Urothelium cell line (cell line): ENCODE data around the gene RCSD1.
A peak's percentile ranks its signal among the peaks of the same experiment; 100 is the strongest.

ENCODE experiments used
- DNase-seq: peaks from one replicate; pipeline ENCODE4 v3.0.0; 2011; ENCODE audit warnings: low spot score, mixed read lengths
- FAIRE-seq: peaks from 2 replicates; lab custom pipeline; 2011; peaks lifted over from hg19 to GRCh38; lab: Jason Lieb, UNC

The RCSD1 gene

GRCh38 chr1:167683226-167683625, 53.2 kb downstream of the RCSD1 start:
- FAIRE-seq, result no peak
- no peak for DNase-seq

- DNase-seq, result peak; percentile 46
- no peak for FAIRE-seq
These were observed 53.8 kb downstream of the RCSD1 start for GRCh38 chr1:167683641-167684502.

DNA sequence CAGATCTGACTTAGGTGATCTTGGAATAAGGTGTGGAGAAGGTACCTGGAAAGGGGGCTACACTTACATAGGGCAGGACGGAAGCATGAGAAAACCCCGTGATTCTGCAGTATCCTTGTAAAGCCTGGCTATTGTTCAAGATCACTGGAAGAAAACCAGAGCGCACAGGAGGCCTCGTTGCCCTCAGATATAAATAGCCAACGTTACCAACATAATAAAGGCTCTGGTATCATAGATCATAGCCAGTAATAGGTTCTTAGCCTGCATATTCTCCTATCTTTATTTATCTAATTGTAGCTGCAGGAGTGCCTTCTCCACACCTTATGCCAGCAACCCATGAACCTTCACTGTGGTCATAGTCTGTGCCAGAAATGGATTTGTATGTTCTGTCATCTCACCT, 55.8 kb downstream of the RCSD1 start:
- DNase-seq (no peak), FAIRE-seq (no peak)

DNA sequence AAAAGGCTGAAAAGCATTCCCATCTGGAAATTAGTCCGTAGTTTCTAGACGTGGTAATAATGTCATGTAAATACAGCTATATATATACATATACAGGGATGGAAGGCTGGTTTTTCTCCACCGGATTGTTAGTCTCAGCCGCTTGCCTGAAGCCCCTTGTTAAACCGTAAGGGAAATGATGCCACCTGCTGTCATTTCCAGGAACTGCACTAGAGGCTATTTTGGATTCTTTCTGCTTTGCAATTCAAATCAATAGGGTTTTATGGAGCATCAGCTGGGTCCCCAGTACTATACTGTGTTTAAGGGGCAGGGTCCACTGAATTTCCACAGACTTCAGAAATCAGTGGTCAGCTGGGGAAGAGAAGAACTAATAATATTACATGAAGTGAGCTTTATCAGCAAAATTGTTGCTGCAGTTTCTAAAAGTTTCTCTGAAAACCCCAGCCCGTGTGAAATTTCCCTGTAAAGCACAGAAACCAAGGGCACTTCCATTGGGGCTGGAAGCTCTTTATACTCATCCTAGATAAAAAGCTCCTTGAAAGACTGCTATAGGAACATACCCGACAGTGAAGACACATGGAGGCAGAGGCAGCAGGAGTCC, 58.0 kb downstream of the RCSD1 start:
- FAIRE-seq, result no peak

GRCh38 chr1:167689567-167689920, 59.5 kb downstream of the RCSD1 start:
- DNase-seq, result no peak
- no peak for FAIRE-seq

More for the DNA sequence above, 58.0 kb downstream of the RCSD1 start:
- peak; percentile 70 for DNase-seq

GRCh38 chr1:167690053-167690452, 60.0 kb downstream of the RCSD1 start:
- no peak for FAIRE-seq
- no peak for DNase-seq

DNA sequence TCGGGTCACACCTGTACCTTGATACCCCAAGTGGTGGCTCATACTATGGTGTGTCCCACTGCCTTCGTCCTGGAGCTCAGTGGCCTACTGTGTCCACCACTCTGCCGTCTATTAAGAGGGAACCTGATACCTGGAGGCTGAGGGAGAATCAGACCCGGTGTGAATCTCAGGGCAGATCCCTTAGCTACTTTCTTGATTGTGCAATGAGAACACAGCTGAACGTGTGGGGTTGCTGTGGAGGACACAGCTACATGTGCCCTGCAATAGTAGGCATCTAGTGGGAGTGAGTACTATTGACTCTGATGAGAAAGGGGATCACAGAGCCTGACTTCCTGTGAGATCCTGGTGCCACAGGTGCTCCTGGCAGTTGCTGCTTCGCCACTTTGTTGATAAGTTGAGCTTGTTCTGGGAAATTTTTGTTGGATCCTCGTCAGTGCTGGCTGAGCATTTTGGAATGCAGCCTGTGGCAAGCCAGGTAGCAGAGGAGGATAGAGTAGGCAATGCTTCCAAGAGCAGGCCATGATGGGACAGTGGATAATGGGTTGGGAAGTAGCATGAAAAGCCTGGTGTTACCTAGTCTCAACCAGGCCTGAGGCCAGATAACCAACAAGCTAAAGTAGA, 63.5 kb downstream of the RCSD1 start:
- FAIRE-seq, result no peak
- no peak for DNase-seq

GRCh38 chr1:167694691-167695090, 64.7 kb downstream of the RCSD1 start:
- FAIRE-seq (no peak), DNase-seq (no peak)

- DNase-seq (no peak), FAIRE-seq (no peak)
These were observed 65.1 kb downstream of the RCSD1 start for GRCh38 chr1:167695147-167695546.

DNA sequence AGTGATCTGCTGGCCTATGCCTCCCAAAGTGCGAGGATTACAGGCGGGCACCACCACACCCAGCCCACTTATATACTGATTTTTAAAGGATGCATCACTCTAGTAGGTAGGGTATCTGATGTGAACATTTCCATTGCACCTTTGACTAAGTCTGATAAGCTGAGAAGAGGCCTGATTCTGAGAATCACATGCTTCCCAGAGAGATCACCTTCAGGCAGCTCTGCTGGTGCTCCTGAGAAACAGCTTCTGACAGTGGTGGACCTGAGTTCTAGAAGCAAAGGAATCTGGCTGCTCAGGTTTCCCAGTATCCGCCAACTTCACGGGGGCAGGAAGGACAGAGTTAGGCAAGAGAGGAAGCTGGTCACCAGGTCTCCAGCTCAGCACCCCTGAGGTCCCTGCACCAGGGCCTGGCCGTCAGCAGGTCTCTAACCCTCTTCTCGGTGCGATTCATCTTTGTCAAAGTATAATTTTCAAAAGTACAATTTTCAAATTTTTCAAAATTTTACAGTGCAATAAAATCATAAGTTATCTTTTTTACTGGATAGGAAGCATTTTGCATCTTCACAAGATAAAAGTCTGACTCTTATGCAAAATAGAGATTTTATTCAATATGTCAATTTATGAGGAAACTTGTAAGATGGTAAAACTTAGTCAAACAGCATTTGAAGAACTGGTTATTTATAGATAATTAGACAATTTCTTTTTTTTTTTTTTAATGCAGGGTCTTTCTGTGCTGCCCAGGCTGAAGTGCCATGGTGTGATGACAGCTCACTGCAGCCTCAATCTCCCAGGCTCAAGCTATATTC, 65.9 kb downstream of the RCSD1 start:
- DNase-seq, result no peak
- no peak for FAIRE-seq

- FAIRE-seq (no peak), DNase-seq (no peak)
These were observed 67.7 kb downstream of the RCSD1 start for GRCh38 chr1:167697667-167698141.

DNA sequence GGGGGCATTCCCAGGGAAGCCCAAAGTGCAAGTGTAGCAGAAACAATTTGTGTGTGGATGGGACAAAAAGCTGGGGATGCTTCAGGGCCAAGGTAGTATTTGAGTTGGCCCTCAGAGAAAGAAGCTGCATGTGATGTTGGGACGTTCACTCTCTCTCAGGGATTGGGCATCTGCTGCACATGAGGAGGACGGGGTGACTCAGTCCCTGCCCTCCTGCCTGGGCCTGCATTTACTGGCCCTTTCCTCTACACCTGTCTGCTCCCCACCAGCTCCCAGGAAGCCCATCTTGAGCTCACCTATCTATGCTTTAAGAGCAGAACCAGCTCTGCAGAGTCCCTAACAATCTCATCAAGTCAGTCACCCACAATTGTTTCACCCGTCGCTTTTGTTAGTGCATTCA, 68.3 kb downstream of the RCSD1 start:
- DNase-seq (no peak), FAIRE-seq (no peak)

GRCh38 chr1:167701510-167701909, 71.5 kb downstream of the RCSD1 start:
- FAIRE-seq (no peak), DNase-seq (no peak)

DNA sequence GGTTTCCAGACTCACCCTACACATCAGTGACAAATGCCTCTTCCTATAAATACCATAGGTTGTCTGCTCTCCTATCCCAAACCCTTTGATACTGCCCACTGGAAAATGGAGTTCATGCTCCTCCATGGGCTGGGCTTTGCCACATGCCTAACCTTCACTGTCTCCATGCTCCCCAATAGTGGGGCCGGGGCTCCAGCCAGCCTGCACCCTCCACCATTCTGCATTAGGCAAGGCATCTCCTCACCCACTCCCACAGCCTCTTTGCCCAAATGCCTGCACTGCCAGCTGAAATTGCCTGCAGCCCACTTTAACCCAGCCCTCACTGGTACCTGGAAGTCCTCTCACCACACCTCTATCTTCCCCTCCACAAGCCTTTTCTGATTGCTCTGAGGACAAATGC, 73.5 kb downstream of the RCSD1 start:
- no peak for DNase-seq
- no peak for FAIRE-seq

- FAIRE-seq (no peak), DNase-seq (no peak)
These were observed 74.7 kb downstream of the RCSD1 start for GRCh38 chr1:167704715-167705114.

DNA sequence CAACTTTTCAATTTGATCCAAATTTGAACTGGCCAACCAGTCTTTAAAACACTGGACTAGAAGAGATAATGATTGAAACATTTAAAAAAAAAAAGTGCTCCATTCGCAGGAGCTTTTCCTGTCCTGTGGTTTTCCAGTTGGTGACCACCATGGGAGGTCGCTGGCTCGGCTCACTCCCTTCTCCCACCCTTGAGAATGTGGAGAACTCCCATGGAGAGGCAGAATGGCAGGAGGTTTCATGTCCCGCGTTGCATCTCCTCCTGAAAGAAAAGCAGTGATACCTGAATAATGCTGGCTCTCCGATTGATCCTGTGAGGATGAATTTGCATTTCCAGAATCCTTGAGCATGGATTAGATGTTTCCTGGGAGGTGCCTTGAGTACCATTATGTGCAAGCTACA, 75.2 kb downstream of the RCSD1 start:
- FAIRE-seq, result no peak
- DNase-seq, result no peak

DNA sequence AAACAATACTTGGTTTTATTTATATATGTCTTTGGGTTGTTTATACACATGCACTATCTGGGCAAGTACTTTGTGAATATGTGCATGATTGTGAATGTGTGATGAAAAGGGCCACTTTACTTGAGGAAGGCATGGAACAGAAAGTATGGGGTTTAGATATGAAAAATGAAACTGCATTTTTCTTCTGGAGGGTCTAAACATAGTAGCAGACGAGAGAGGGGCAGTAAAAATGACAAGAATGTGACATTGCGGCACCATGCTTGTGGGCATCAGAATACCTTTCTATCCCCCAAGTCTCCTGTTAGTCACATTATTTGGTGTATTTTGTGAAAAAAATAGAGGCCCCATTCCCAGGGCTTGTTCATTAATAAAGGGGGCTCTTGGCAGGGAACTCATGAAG, 76.3 kb downstream of the RCSD1 start:
- DNase-seq, result no peak
- FAIRE-seq, result no peak

DNA sequence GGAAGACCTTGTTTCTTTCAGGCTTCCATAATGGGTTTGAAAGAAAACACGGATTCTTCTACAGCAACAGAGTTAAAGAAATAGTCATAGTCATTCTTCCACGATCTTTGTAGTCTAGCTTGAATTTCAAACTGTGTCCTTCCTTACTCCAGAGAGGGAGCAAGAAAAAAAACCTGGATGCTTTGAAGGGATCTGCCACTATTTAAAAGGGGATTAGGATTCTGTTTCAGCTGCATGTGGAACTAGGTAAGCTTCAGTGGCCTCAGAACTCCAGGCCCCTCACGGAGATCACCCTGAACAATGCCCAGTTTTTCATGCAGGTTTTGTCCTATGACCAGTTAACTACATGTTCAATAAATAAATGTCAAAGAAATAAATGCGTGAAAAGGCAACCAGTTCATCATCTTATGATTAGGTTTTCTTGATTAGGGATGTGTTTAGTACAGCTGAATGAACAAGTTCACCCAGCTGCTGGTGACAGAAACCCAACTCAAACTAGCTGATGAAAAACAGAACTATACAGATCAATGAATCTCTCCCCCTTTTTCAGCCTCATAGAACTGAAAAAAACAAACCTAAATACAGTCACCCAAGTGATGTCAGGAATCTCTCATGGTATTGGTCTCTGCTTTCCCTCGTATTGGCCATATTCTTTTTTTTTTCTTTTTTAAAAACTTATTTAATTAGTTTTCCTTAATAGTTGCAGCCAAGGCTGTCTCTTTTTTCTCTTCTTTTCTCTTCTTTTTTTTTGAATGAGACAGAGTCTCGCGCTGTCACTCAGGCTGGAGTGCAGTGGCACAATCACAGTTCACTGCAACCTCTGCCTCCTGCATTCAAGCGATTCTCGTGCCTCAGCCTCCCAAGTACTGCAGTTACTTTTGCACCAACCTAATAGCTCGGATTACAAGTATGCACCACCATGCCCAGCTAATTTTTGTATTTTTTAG, 77.2 kb downstream of the RCSD1 start:
- FAIRE-seq (no peak), DNase-seq (no peak)

- FAIRE-seq (no peak), DNase-seq (no peak)
These were observed 77.9 kb downstream of the RCSD1 start for GRCh38 chr1:167707942-167708341.

DNA sequence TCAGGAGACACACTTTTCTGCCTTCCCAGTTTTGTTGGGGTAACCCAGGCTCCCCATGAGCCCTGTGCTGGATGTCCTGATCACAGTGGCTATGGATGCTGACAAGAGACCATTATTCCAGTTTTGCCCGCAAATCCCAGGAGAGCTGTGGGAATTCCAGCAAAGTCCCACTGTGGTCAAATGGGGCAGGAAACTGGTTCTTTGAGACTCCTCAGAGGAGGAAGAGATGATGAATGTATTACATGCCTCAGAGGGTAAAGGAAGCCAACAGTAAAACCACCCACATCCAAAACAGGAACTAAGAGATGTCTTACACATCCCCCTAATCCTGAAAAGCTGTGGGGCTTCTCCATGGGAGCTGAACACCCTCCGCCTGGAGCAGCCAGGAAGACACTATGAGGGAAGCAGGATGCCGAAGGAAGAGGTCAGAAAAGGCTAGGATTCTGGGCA, 78.9 kb downstream of the RCSD1 start:
- FAIRE-seq, result no peak
- DNase-seq, result peak; percentile 26
